Large intestine (tissue), 3 donors: ENCODE data around the gene ELMOD2. TPM values are rescaled to one million over a fixed set of nuclear protein-coding genes. Genes with fewer than 3 reads are reported as not detected.

ENCODE experiments used
- DNase-seq, 2 donors: peaks; one replicate each; pipeline versions ENCODE4 v3.0.0 to v3.0.0-alpha.2; 2013
- H3K27ac ChIP-seq: one replicate; pipeline ENCODE4 v1.5.1; 2013; ENCODE audit warnings: low read length
- H3K27me3 ChIP-seq: 2 replicates; pipeline ENCODE4 v1.6.1; 2013; ENCODE audit warnings: low read length; ENCODE audit not compliant: control insufficient read depth, insufficient read depth
- H3K36me3 ChIP-seq: 2 replicates; pipeline ENCODE4 v1.6.1; 2013; ENCODE audit warnings: low read length; ENCODE audit not compliant: control insufficient read depth, insufficient read depth
- H3K4me1 ChIP-seq: one replicate; pipeline ENCODE4 v1.6.1; 2013; ENCODE audit warnings: low read length; ENCODE audit not compliant: control insufficient read depth, insufficient read depth
- H3K4me3 ChIP-seq: one replicate; pipeline ENCODE4 v1.5.1; 2013; ENCODE audit warnings: low read length
- H3K9me3 ChIP-seq: one replicate; pipeline ENCODE4 v1.6.1; 2013; ENCODE audit warnings: mild to moderate bottlenecking, low read depth, low read length, moderate library complexity; ENCODE audit not compliant: control insufficient read depth
- WGBS: methylation state at CpG from one replicate; pipeline ENCODE4 v1.1.5; 2013; ENCODE audit warnings: low lambda C conversion rate; ENCODE audit not compliant: insufficient coverage; 5-methylcytosine and 5-hydroxymethylcytosine counted together
- polyA plus RNA-seq: library from polyadenylated mRNA; unstranded; fragments of 120-200 nt; gene quantifications from one replicate; pipeline ENCODE4 v1.2.1, GENCODE V29; 2013

ELMOD2 gene
- polyA plus RNA-seq, 1 donor: 30.3 TPM

- no CpG with 5 or more reads among the region's 1 CpG for WGBS
- Histone ChIP-seq H3K9me3 (no peaks in the 10 kb centered on the region), H3K4me1 (no peaks in the 10 kb centered on the region), H3K27me3 (no peaks in the 10 kb centered on the region), H3K36me3 (no peaks in the 10 kb centered on the region), H3K4me3 (no peak overlapping the region), H3K27ac (no peak overlapping the region)
- DNase-seq: no peak
These were observed 8.5 kb upstream of the ELMOD2 start for GRCh38 chr4:140515423-140515822.

- H3K27ac ChIP-seq: peak overlapping the region; percentile 0
- 17% methylated on average over 1 of the region's 8 CpGs for WGBS
- H3K36me3 ChIP-seq: peaks cover 5% of the 10 kb centered on the region
These were observed 555 bp upstream of the ELMOD2 start for GRCh38 chr4:140523370-140523856.

GRCh38 chr4:140529434-140529833, 5.5 kb downstream of the ELMOD2 start:
- peak; percentile 10 to 38 for DNase-seq
- Histone ChIP-seq H3K36me3 (peaks cover 5% of the 10 kb centered on the region), H3K9me3 (no peaks in the 10 kb centered on the region), H3K27me3 (no peaks in the 10 kb centered on the region), H3K4me1 (no peaks in the 10 kb centered on the region), H3K4me3 (no peak overlapping the region), H3K27ac (no peak overlapping the region)
- 0% methylated on average over 1 of the region's 1 CpG for WGBS

More at GRCh38 chr4:140523370-140523856, 555 bp upstream of the ELMOD2 start:
- DNase-seq: no peak
- H3K4me3 ChIP-seq: peak overlapping the region; percentile 63
- H3K4me1 ChIP-seq: no peaks in the 10 kb centered on the region
- no peaks in the 10 kb centered on the region for H3K9me3 ChIP-seq
- no peaks in the 10 kb centered on the region for H3K27me3 ChIP-seq

- no peak overlapping the region for H3K4me3 ChIP-seq
- no peaks in the 10 kb centered on the region for H3K9me3 ChIP-seq
- H3K27ac ChIP-seq: no peak overlapping the region
- H3K36me3 ChIP-seq: peaks cover 11% of the 10 kb centered on the region
- DNase-seq: no peak
- WGBS: 100% methylated on average over 2 of the region's 4 CpGs
- no peaks in the 10 kb centered on the region for H3K27me3 ChIP-seq
- H3K4me1 ChIP-seq: no peaks in the 10 kb centered on the region
These were observed 10.0 kb downstream of the ELMOD2 start for GRCh38 chr4:140533951-140534480.

- H3K4me1 ChIP-seq: no peaks in the 10 kb centered on the region
- WGBS: 80% methylated on average over 1 of the region's 6 CpGs
- no peaks in the 10 kb centered on the region for H3K9me3 ChIP-seq
- H3K27ac ChIP-seq: no peak overlapping the region
- no peak overlapping the region for H3K4me3 ChIP-seq
- no peaks in the 10 kb centered on the region for H3K27me3 ChIP-seq
- no peak for DNase-seq
- H3K36me3 ChIP-seq: no peaks in the 10 kb centered on the region
These were observed 32.6 kb downstream of the ELMOD2 start for GRCh38 chr4:140556372-140557085.

GRCh38 chr4:140557831-140558435, 34.0 kb downstream of the ELMOD2 start:
- no peaks in the 10 kb centered on the region for H3K27me3 ChIP-seq
- no peaks in the 10 kb centered on the region for H3K36me3 ChIP-seq
- WGBS: 100% methylated on average over 2 of the region's 4 CpGs
- H3K9me3 ChIP-seq: no peaks in the 10 kb centered on the region
- DNase-seq: no peak
- H3K4me1 ChIP-seq: no peaks in the 10 kb centered on the region
- no peak overlapping the region for H3K4me3 ChIP-seq
- H3K27ac ChIP-seq: no peak overlapping the region

GRCh38 chr4:140559696-140560095, 35.7 kb downstream of the ELMOD2 start:
- no CpG with 5 or more reads among the region's 6 CpGs for WGBS
- H3K27me3 ChIP-seq: peaks cover 2% of the 10 kb centered on the region
- H3K36me3 ChIP-seq: no peaks in the 10 kb centered on the region
- no peak overlapping the region for H3K4me3 ChIP-seq
- no peak overlapping the region for H3K27ac ChIP-seq
- H3K4me1 ChIP-seq: no peaks in the 10 kb centered on the region
- no peaks in the 10 kb centered on the region for H3K9me3 ChIP-seq
- peak; percentile 9 to 27 for DNase-seq

GRCh38 chr4:140568507-140569306, 44.7 kb downstream of the ELMOD2 start, which contains the start of gene UCP1:
UCP1 (minus strand) TSS chr4:140568961; CDS start chr4:140568729, 232 bp downstream.
- Histone ChIP-seq H3K4me1 (peaks cover 3% of the 10 kb centered on the region), H3K27me3 (peaks cover 62% of the 10 kb centered on the region), H3K4me3 (peak within 1 kb of the TSS; percentile 44), H3K9me3 (peaks cover 4% of the 10 kb centered on the region), H3K27ac (no peak within 1 kb of the TSS), H3K36me3 (no peaks in the 10 kb centered on the region)
- WGBS: no CpG with 5 or more reads among the region's 69 CpGs
- peak in 1 of 2 donors; percentile 39 for DNase-seq

GRCh38 chr4:140569307-140569638, 45.3 kb downstream of the ELMOD2 start:
- peaks cover 4% of the 10 kb centered on the region for H3K9me3 ChIP-seq
- peaks cover 62% of the 10 kb centered on the region for H3K27me3 ChIP-seq
- peak overlapping the region; percentile 44 for H3K4me3 ChIP-seq
- no peaks in the 10 kb centered on the region for H3K36me3 ChIP-seq
- peaks cover 3% of the 10 kb centered on the region for H3K4me1 ChIP-seq
- no peak overlapping the region for H3K27ac ChIP-seq
- 20% methylated on average over 1 of the region's 7 CpGs for WGBS
- DNase-seq: no peak

- 100% methylated on average over 1 of the region's 2 CpGs for WGBS
- peaks cover 55% of the 10 kb centered on the region for H3K27me3 ChIP-seq
- peaks cover 3% of the 10 kb centered on the region for H3K4me1 ChIP-seq
- H3K36me3 ChIP-seq: no peaks in the 10 kb centered on the region
- peaks cover 4% of the 10 kb centered on the region for H3K9me3 ChIP-seq
- H3K4me3 ChIP-seq: no peak overlapping the region
- no peak overlapping the region for H3K27ac ChIP-seq
- DNase-seq: no peak
These were observed 47.7 kb downstream of the ELMOD2 start for GRCh38 chr4:140571620-140572019.
